ENCODE results near the gene TENT5C. TPM values are rescaled to one million over a fixed set of nuclear protein-coding genes. Genes with fewer than 3 reads are reported as not detected.

Gene TENT5C
- total RNA-seq, 1 experiment from 2014 or later, result 1.4 TPM

DNA sequence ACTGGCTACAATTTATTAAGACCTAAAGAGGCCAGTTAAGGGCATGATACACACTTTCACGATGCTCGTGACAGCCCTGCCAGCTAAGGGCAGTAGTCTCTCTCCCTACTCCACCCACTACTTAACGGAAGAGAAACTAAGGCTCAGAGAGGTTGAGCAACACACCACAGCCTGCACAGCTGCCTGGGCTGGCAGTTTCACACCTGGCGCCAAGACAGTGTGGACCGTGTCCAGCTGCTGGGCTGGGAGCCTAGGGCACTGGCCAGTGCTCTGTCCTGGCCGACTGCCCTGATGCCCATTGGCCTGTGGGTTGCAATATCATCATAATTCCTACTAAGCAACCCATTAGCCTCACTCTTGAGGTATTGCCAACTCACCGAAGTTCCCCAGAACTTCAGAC lies 27.6 kb downstream of the TENT5C start:
- H3K36me3 Mint-ChIP-seq, result no peaks in the 10 kb centered on the region
- peaks cover 25% of the 10 kb centered on the region for H3K4me1 Mint-ChIP-seq
- no peaks in the 10 kb centered on the region for H3K27me3 Mint-ChIP-seq (ENCODE audit: low read depth)
- no peaks in the 10 kb centered on the region for H3K9me3 Mint-ChIP-seq
- ChIA-PET CTCF (interaction anchor here (0.5 to 1.4 kb wide), 2 partner anchors 122 to 505 kb away, joined by 3 to 5 read pairs; no protein-coding TSS in a partner anchor), POLR2A (no interaction called here)
- no peak for ATAC-seq
- H3K27ac Mint-ChIP-seq, result no peak overlapping the region
- DNase-seq (ENCODE audit: low spot score), result no peak
- H3K4me3 Mint-ChIP-seq, result no peak overlapping the region
- TF ChIP-seq, protein P1, sequence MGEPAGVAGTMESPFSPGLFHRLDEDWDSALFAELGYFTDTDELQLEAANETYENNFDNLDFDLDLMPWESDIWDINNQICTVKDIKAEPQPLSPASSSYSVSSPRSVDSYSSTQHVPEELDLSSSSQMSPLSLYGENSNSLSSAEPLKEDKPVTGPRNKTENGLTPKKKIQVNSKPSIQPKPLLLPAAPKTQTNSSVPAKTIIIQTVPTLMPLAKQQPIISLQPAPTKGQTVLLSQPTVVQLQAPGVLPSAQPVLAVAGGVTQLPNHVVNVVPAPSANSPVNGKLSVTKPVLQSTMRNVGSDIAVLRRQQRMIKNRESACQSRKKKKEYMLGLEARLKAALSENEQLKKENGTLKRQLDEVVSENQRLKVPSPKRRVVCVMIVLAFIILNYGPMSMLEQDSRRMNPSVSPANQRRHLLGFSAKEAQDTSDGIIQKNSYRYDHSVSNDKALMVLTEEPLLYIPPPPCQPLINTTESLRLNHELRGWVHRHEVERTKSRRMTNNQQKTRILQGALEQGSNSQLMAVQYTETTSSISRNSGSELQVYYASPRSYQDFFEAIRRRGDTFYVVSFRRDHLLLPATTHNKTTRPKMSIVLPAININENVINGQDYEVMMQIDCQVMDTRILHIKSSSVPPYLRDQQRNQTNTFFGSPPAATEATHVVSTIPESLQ (CRISPR knock-in tag; IDR thresholded peaks at IDR 0.05), result no peak
- TF ChIP-seq, protein P2, sequence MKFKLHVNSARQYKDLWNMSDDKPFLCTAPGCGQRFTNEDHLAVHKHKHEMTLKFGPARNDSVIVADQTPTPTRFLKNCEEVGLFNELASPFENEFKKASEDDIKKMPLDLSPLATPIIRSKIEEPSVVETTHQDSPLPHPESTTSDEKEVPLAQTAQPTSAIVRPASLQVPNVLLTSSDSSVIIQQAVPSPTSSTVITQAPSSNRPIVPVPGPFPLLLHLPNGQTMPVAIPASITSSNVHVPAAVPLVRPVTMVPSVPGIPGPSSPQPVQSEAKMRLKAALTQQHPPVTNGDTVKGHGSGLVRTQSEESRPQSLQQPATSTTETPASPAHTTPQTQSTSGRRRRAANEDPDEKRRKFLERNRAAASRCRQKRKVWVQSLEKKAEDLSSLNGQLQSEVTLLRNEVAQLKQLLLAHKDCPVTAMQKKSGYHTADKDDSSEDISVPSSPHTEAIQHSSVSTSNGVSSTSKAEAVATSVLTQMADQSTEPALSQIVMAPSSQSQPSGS (CRISPR knock-in tag; IDR thresholded peaks at IDR 0.05; ENCODE audit: borderline replicate concordance, low read depth), result no peak
- TF ChIP-seq, protein P3, sequence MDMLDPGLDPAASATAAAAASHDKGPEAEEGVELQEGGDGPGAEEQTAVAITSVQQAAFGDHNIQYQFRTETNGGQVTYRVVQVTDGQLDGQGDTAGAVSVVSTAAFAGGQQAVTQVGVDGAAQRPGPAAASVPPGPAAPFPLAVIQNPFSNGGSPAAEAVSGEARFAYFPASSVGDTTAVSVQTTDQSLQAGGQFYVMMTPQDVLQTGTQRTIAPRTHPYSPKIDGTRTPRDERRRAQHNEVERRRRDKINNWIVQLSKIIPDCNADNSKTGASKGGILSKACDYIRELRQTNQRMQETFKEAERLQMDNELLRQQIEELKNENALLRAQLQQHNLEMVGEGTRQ (CRISPR knock-in tag; IDR thresholded peaks at IDR 0.05), result no peak
- TF ChIP-seq ZBTB21 (CRISPR knock-in tag; IDR thresholded peaks at IDR 0.05; ENCODE audit: borderline replicate concordance) (no peak), OVOL2 (CRISPR knock-in tag; IDR thresholded peaks at IDR 0.05; ENCODE audit: borderline replicate concordance) (no peak), NFATC4 (CRISPR knock-in tag; IDR thresholded peaks at IDR 0.05) (no peak), HMGA2 (CRISPR knock-in tag; IDR thresholded peaks at IDR 0.05) (no peak), ZNF263 (CRISPR knock-in tag; IDR thresholded peaks at IDR 0.05; ENCODE audit: low read depth) (no peak), NFYB (CRISPR knock-in tag; conservative IDR thresholded peaks at IDR 0.05; ENCODE audit: low read depth) (no peak), SP1 (CRISPR knock-in tag; conservative IDR thresholded peaks at IDR 0.05) (no peak), SMAD4 (CRISPR knock-in tag; IDR thresholded peaks at IDR 0.05) (no peak)
- TF ChIP-seq, protein P4, sequence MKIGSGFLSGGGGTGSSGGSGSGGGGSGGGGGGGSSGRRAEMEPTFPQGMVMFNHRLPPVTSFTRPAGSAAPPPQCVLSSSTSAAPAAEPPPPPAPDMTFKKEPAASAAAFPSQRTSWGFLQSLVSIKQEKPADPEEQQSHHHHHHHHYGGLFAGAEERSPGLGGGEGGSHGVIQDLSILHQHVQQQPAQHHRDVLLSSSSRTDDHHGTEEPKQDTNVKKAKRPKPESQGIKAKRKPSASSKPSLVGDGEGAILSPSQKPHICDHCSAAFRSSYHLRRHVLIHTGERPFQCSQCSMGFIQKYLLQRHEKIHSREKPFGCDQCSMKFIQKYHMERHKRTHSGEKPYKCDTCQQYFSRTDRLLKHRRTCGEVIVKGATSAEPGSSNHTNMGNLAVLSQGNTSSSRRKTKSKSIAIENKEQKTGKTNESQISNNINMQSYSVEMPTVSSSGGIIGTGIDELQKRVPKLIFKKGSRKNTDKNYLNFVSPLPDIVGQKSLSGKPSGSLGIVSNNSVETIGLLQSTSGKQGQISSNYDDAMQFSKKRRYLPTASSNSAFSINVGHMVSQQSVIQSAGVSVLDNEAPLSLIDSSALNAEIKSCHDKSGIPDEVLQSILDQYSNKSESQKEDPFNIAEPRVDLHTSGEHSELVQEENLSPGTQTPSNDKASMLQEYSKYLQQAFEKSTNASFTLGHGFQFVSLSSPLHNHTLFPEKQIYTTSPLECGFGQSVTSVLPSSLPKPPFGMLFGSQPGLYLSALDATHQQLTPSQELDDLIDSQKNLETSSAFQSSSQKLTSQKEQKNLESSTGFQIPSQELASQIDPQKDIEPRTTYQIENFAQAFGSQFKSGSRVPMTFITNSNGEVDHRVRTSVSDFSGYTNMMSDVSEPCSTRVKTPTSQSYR (CRISPR knock-in tag; IDR thresholded peaks at IDR 0.05), result no peak
- TF ChIP-seq, protein P5, sequence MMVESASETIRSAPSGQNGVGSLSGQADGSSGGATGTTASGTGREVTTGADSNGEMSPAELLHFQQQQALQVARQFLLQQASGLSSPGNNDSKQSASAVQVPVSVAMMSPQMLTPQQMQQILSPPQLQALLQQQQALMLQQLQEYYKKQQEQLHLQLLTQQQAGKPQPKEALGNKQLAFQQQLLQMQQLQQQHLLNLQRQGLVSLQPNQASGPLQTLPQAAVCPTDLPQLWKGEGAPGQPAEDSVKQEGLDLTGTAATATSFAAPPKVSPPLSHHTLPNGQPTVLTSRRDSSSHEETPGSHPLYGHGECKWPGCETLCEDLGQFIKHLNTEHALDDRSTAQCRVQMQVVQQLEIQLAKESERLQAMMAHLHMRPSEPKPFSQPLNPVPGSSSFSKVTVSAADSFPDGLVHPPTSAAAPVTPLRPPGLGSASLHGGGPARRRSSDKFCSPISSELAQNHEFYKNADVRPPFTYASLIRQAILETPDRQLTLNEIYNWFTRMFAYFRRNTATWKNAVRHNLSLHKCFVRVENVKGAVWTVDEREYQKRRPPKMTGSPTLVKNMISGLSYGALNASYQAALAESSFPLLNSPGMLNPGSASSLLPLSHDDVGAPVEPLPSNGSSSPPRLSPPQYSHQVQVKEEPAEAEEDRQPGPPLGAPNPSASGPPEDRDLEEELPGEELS (CRISPR knock-in tag; IDR thresholded peaks at IDR 0.05), result no peak

DNA sequence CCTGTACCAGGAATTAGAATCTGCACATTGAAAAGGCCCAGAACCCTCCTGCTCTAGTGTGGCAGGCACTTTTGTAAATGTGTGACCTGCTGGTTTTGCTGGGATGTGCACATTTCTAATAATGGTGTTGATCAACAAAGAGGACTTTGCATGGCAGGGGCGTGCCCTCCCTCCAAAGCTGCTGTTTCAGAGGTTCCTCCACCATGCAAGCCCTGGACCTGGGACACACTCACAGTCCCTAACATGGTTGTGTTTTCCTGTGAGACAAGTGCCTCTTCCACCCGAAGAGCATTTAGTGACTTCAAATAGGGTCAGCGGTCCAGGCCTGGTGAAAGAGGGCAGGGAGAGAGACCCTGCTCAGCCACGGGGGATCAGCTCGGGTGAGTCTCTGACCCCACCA lies 28.1 kb downstream of the TENT5C start:
- CTCF ChIA-PET, result no interaction called here
- Mint-ChIP-seq H3K27me3 (ENCODE audit: low read depth) (no peaks in the 10 kb centered on the region), H3K9me3 (no peaks in the 10 kb centered on the region), H3K36me3 (no peaks in the 10 kb centered on the region), H3K4me3 (no peak overlapping the region), H3K4me1 (peaks cover 25% of the 10 kb centered on the region), H3K27ac (no peak overlapping the region)
- ATAC-seq (no peak), DNase-seq (ENCODE audit: low spot score) (no peak)
- POLR2A ChIA-PET, result no interaction called here
- TF ChIP-seq, protein P6, sequence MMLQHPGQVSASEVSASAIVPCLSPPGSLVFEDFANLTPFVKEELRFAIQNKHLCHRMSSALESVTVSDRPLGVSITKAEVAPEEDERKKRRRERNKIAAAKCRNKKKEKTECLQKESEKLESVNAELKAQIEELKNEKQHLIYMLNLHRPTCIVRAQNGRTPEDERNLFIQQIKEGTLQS (CRISPR knock-in tag; conservative IDR thresholded peaks at IDR 0.05), result no peak
- TF ChIP-seq JUN (CRISPR knock-in tag; IDR thresholded peaks at IDR 0.05) (no peak), TP53 (CRISPR knock-in tag; IDR thresholded peaks at IDR 0.05) (no peak), SMAD3 (CRISPR knock-in tag; IDR thresholded peaks at IDR 0.05; ENCODE audit: borderline replicate concordance) (no peak), GRHL2 (CRISPR knock-in tag; IDR thresholded peaks at IDR 0.05; ENCODE audit: insufficient replicate concordance, severe bottlenecking) (no peak), SMAD4 (CRISPR knock-in tag; IDR thresholded peaks at IDR 0.05) (no peak), ZNF317 (CRISPR knock-in tag; IDR thresholded peaks at IDR 0.05; ENCODE audit: borderline replicate concordance, low read depth) (no peak), RORB (CRISPR knock-in tag; IDR thresholded peaks at IDR 0.05) (no peak)
- TF ChIP-seq, protein P7, sequence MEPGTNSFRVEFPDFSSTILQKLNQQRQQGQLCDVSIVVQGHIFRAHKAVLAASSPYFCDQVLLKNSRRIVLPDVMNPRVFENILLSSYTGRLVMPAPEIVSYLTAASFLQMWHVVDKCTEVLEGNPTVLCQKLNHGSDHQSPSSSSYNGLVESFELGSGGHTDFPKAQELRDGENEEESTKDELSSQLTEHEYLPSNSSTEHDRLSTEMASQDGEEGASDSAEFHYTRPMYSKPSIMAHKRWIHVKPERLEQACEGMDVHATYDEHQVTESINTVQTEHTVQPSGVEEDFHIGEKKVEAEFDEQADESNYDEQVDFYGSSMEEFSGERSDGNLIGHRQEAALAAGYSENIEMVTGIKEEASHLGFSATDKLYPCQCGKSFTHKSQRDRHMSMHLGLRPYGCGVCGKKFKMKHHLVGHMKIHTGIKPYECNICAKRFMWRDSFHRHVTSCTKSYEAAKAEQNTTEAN (CRISPR knock-in tag; IDR thresholded peaks at IDR 0.05), result no peak
- TF ChIP-seq, protein P3 (CRISPR knock-in tag; IDR thresholded peaks at IDR 0.05), result no peak
- TF ChIP-seq, protein P8, sequence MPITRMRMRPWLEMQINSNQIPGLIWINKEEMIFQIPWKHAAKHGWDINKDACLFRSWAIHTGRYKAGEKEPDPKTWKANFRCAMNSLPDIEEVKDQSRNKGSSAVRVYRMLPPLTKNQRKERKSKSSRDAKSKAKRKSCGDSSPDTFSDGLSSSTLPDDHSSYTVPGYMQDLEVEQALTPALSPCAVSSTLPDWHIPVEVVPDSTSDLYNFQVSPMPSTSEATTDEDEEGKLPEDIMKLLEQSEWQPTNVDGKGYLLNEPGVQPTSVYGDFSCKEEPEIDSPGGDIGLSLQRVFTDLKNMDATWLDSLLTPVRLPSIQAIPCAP (CRISPR knock-in tag; IDR thresholded peaks at IDR 0.05), result no peak
